K562 (cell line): Measurements from ENCODE around the gene WASHC4. TPM values are rescaled to one million over a fixed set of nuclear protein-coding genes. Genes with fewer than 3 reads are reported as not detected.

Source experiments
- ATAC-seq: fragments of 200-7000 bp; cut with Tn5 transposase; 3 replicates; pipeline ENCODE4 v1.9.1; 2020; ENCODE audit warnings: moderate library complexity
- BruUV-seq: library from RNA; stranded (reverse); fragments of 400-500 nt; replicated peaks from 2 replicates; lab custom pipeline; 2021; lab: Mats Ljungman, UMichigan
- CTCF ChIA-PET: fragments of 300-600 bp; formaldehyde crosslinking; extraction: SDS; loops from one replicate; lab custom pipeline; 2021; ENCODE audit warnings: low intra/inter-chr PET ratio; lab: Yijun Ruan, JAX
- POLR2A ChIA-PET: fragments of 300-600, 350-650 bp; sonication (Branson Sonifier 250); formaldehyde crosslinking; extraction: SDS; loops from one replicate; lab custom pipeline; 2021; ENCODE audit warnings: antibody characterized with exemption, inconsistent platforms; lab: Yijun Ruan, JAX
- DNase-seq, 4 experiments: peaks; one replicate each; pipeline versions ENCODE4 v3.0.0 to v3.0.0-alpha.2; 2011 to 2018; ENCODE audit warnings: low spot score in 3 of 4, mixed read lengths in 3 of 4; ENCODE audit errors: extremely low read depth in 1 of 4
- FAIRE-seq: peaks from 2 replicates; lab custom pipeline; 2011; peaks lifted over from hg19 to GRCh38; lab: Jason Lieb, UNC
- H2AFZ ChIP-seq: 2 replicates; pipeline ENCODE4 v1.6.0; 2011; ENCODE audit warnings: low read depth, low read length, control low read depth, inconsistent platforms
- H3K27ac ChIP-seq: fragments of 200-600 bp; 3 replicates; pipeline ENCODE4 v1.8.0; 2011; ENCODE audit warnings: low read depth, mild to moderate bottlenecking, control low read depth, inconsistent platforms, low read length, moderate library complexity, mixed read lengths; ENCODE audit errors: extremely low read depth
- H3K27me3 ChIP-seq, 2 experiments: fragments of 300-600 bp in 1 of 2; 2 replicates in 1 of 2; 3 replicates in 1 of 2; pipeline versions ENCODE4 v1.6.0 to v1.8.0; 2011; ENCODE audit warnings: inconsistent platforms in 2 of 2, low read length in 2 of 2, mild to moderate bottlenecking in 1 of 2, mixed read lengths in 1 of 2, moderate library complexity in 1 of 2; ENCODE audit not compliant: control insufficient read depth in 2 of 2, insufficient read depth in 2 of 2
- H3K36me3 ChIP-seq: fragments of 300-600 bp; 3 replicates; pipeline ENCODE4 v1.8.0; 2011; ENCODE audit warnings: mild to moderate bottlenecking, low read length, inconsistent platforms; ENCODE audit not compliant: control insufficient read depth, insufficient read depth
- H3K4me1 ChIP-seq, 2 experiments: fragments of 200-600 bp in 1 of 2; replicated peaks in 1 of 2; 2 replicates in 1 of 2; 3 replicates in 1 of 2; pipeline versions ENCODE4 v1.5.1 to v1.8.0; 2011; ENCODE audit warnings: inconsistent platforms in 2 of 2, low read length in 2 of 2, mild to moderate bottlenecking in 1 of 2, mixed read lengths in 1 of 2, moderate library complexity in 1 of 2; ENCODE audit not compliant: control insufficient read depth in 2 of 2, insufficient read depth in 2 of 2
- H3K4me2 ChIP-seq: 2 replicates; pipeline ENCODE4 v1.6.1; 2011; ENCODE audit warnings: low read length, control low read depth, inconsistent platforms, mixed read lengths; ENCODE audit not compliant: insufficient read depth
- H3K4me3 ChIP-seq: fragments of 200-600 bp; sonication (generic), shearing (Covaris generic); 2 replicates; pipeline ENCODE4 v1.5.1; 2016; ENCODE audit warnings: control low read depth, inconsistent platforms
- H3K79me2 ChIP-seq: fragments of 200-600 bp; 3 replicates; pipeline ENCODE4 v1.8.0; 2011; ENCODE audit warnings: low read length, inconsistent platforms; ENCODE audit not compliant: control insufficient read depth, insufficient read depth
- H3K9ac ChIP-seq, 2 experiments: 2 replicates each; pipeline versions ENCODE4 v1.6.0 to v1.6.1; 2011; ENCODE audit warnings: low read depth in 2 of 2, low read length in 2 of 2, control low read depth in 1 of 2, inconsistent platforms in 1 of 2, mild to moderate bottlenecking in 1 of 2, mixed read lengths in 1 of 2; ENCODE audit not compliant: insufficient read depth in 1 of 2
- H3K9me1 ChIP-seq: one replicate; pipeline ENCODE4 v1.6.0; 2011; ENCODE audit warnings: inconsistent platforms, mild to moderate bottlenecking, low read length, moderate library complexity; ENCODE audit not compliant: control insufficient read depth, insufficient read depth
- H3K9me3 ChIP-seq: replicated peaks from 2 replicates; pipeline ENCODE4 v1.5.1; 2011; ENCODE audit warnings: low read depth, low read length, inconsistent platforms; ENCODE audit not compliant: control insufficient read depth, insufficient read depth
- H4K20me1 ChIP-seq: replicated peaks from 2 replicates; pipeline ENCODE4 v1.6.1; 2011; ENCODE audit warnings: low read length, inconsistent platforms, mixed read lengths; ENCODE audit not compliant: control insufficient read depth, insufficient read depth
- ARHGAP35 ChIP-seq: fragments of 450-650 bp; IDR thresholded peaks from 2 replicates; pipeline ENCODE4 v1.6.1; 2018; ENCODE audit not compliant: partially characterized antibody
- ELF1 ChIP-seq: fragments of 200-800 bp; sonication (Bioruptor generic); IDR thresholded peaks from 2 replicates; pipeline ENCODE4 v1.6.1; 2016; ENCODE audit warnings: missing genetic modification characterization, missing compliant biosample characterization
- GABPA ChIP-seq: fragments of 200-800 bp; sonication (Bioruptor generic); conservative IDR thresholded peaks from 2 replicates; pipeline ENCODE4 v1.6.1; 2016; ENCODE audit warnings: low read depth, missing genetic modification characterization, missing compliant biosample characterization
- HOMEZ ChIP-seq: fragments of 250-450 bp; sonication (Bioruptor Pico); IDR thresholded peaks from 2 replicates; pipeline ENCODE4 v1.4.0; 2020; ENCODE audit warnings: mild to moderate bottlenecking, moderate library complexity
- MITF ChIP-seq: IDR thresholded peaks from 2 replicates; pipeline ENCODE4 v1.6.1; 2014; ENCODE audit warnings: antibody characterized with exemption
- OTX1 ChIP-seq: fragments of 450-650 bp; formaldehyde crosslinking; IDR thresholded peaks from 2 replicates; pipeline ENCODE4 v1.4.0; 2022; ENCODE audit warnings: mild to moderate bottlenecking
- POLR3A ChIP-seq: IDR thresholded peaks from 2 replicates; pipeline ENCODE4 v1.6.1; 2011; ENCODE audit warnings: borderline replicate concordance, mild to moderate bottlenecking, moderate library complexity; ENCODE audit not compliant: insufficient read length, insufficient read depth; ENCODE audit errors: extremely low read depth
- SLC30A9 ChIP-seq: fragments of 250-450 bp; sonication (Bioruptor Pico); IDR thresholded peaks from 2 replicates; pipeline ENCODE4 v1.8.0; 2022; ENCODE audit warnings: mild to moderate bottlenecking, moderate library complexity
- TBP ChIP-seq: optimal IDR thresholded peaks from 2 replicates; pipeline ENCODE3; 2011; ENCODE audit warnings: low read depth, low read length, improper control_type of control experiment
- TRIM25 ChIP-seq: fragments of 450-650 bp; IDR thresholded peaks from 2 replicates; pipeline ENCODE4 v1.7.0; 2016; ENCODE audit warnings: borderline replicate concordance
- U2AF2 ChIP-seq: fragments of 200-400 bp; formaldehyde crosslinking; optimal IDR thresholded peaks from 2 replicates; pipeline ENCODE3; 2017; ENCODE audit warnings: low read depth, mild to moderate bottlenecking, low read length
- in situ Hi-C: fragments of 300-500 bp; cut with MboI; formaldehyde crosslinking; loops from 4 replicates; pipeline ENCODE4 v1.15.0; 2018; ENCODE audit warnings: inconsistent platforms, mixed read lengths
- intact Hi-C: fragments of 100-400 bp; cut with micrococcal nuclease; formaldehyde crosslinking; loops from 2 replicates; pipeline ENCODE4 v1.14.2; 2022
- polyA plus RNA-seq, 8 experiments: library from polyadenylated mRNA; depleted of rRNA in 4 of 8; stranded (reverse) in 5 of 8; unstranded in 3 of 8; fragments of >200 nt; fragmentation: Nextera tagmentation in 2 of 8; fragmentation: Illumina TruSeq in 1 of 8; extraction: Ambion mirVana in 2 of 8; extraction: Trizol in 1 of 8; gene quantifications; 2 replicates each; pipeline versions ENCODE4 v1.2.1 to v1.2.3, GENCODE V29; 2011 to 2014; ENCODE audit warnings: inconsistent platforms in 1 of 8, missing spikeins in 1 of 8
- total RNA-seq, 7 experiments: library from RNA; depleted of rRNA in 6 of 7; stranded (reverse); fragments of >200 nt in 6 of 7; fragmentation: Illumina TruSeq in 2 of 7; extraction: Trizol in 2 of 7; gene quantifications; 2 replicates each; pipeline versions ENCODE4 v1.2.1 to v1.2.3, GENCODE V29; 2011 to 2021; ENCODE audit warnings: low replicate concordance in 1 of 7
- TF ChIP-seq, protein P1 (sequence below): fragments of 250-450 bp; sonication (Bioruptor Pico); IDR thresholded peaks from 2 replicates; pipeline ENCODE4 v1.8.0; 2022; ENCODE audit warnings: moderate library complexity, mild to moderate bottlenecking, inconsistent platforms

Gene WASHC4
- total and polyA plus RNA-seq, 9 of the 15 experiments (the other 6 are each of a cell fraction or from before 2014, with no cell fraction given), result 12.5 to 38.5 (median 21.3) TPM

DNA sequence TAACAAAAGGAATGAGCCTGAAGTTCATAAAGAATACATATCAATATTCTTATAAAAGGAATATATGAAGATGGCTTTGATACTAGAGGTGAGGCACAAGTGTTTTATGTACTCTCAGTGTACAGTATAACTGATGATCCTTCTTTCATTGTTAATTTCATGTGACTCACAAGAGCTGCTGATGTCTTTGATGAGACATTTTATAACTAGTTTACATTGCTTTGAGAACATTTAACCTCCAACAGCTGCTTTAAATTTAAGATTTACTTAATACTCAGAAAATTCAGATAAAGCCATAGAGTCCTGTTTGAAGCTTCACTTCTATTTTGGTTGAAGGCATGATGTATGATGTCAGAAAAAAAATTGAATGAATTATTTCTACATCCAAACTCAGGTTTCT is 59.8 kb downstream of the WASHC4 start (continued):
- TF ChIP-seq, protein P1, sequence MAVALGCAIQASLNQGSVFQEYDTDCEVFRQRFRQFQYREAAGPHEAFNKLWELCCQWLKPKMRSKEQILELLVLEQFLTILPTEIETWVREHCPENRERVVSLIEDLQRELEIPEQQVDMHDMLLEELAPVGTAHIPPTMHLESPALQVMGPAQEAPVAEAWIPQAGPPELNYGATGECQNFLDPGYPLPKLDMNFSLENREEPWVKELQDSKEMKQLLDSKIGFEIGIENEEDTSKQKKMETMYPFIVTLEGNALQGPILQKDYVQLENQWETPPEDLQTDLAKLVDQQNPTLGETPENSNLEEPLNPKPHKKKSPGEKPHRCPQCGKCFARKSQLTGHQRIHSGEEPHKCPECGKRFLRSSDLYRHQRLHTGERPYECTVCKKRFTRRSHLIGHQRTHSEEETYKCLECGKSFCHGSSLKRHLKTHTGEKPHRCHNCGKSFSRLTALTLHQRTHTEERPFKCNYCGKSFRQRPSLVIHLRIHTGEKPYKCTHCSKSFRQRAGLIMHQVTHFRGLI, result no peak
- TF ChIP-seq TBP, result no peak
- no peak for TF ChIP-seq TRIM25
- TF ChIP-seq SLC30A9 (CRISPR knock-in tag), result no peak
- no peak for TF ChIP-seq ARHGAP35
- no peak for TF ChIP-seq U2AF2

DNA sequence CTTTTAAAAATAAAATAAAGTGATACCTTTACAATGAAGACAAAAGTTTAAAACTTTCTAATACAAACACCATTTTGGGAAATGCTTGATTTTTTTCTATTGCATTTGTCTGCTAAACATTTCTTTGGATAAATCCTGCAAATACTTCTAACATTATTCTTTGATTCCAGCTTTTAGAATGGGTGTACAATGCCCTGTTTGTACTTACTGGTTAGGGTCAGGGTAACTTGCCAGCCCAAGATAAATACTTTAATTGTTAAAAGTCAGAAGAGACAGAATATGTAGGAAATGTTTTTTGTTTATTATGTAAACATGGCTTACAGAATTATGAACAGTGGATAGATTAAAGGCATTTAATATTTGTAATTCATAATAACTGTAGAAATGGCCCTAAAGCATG is 60.5 kb downstream of the WASHC4 start:
- POLR2A ChIA-PET, result no interaction called here
- ATAC-seq (no peak), FAIRE-seq (no peak), DNase-seq (no peak)
- Histone ChIP-seq H3K4me2 (no peak overlapping the region), H3K27me3 (no peaks in the 10 kb centered on the region), H2AFZ (no peak overlapping the region), H3K4me3 (no peak overlapping the region), H3K79me2 (no peaks in the 10 kb centered on the region), H3K27ac (no peak overlapping the region), H3K9me1 (no peaks in the 10 kb centered on the region), H3K9me3 (no peaks in the 10 kb centered on the region), H3K4me1 (peaks cover 0 to 9% of the 10 kb centered on the region in 2 experiments; a peak in 2 of 5 replicates), H3K36me3 (peaks cover 47% of the 10 kb centered on the region; the same call in 2 of the 3 replicates), H3K9ac (no peak overlapping the region), H4K20me1 (no peaks in the 10 kb centered on the region)
- CTCF ChIA-PET, result no interaction called here
- TF ChIP-seq GABPA (tag) (no peak), OTX1 (CRISPR knock-in tag) (no peak), HOMEZ (CRISPR knock-in tag) (no peak), MITF (no peak), POLR3A (no peak), ELF1 (tag) (no peak)
- in situ Hi-C loops, result no loop called here
- intact Hi-C loops, result no loop called here
- no TSS peak for BruUV-seq
